HG03108 (cell line): ENCODE data around the gene PTPRG.

Experiments
- ATAC-seq: cut with Tn5 transposase; IDR thresholded peaks from one replicate; pipeline ENCODE4 v1.9.1; 2021; ENCODE audit warnings: moderate library complexity; ENCODE audit not compliant: unreplicated experiment

Gene PTPRG

DNA sequence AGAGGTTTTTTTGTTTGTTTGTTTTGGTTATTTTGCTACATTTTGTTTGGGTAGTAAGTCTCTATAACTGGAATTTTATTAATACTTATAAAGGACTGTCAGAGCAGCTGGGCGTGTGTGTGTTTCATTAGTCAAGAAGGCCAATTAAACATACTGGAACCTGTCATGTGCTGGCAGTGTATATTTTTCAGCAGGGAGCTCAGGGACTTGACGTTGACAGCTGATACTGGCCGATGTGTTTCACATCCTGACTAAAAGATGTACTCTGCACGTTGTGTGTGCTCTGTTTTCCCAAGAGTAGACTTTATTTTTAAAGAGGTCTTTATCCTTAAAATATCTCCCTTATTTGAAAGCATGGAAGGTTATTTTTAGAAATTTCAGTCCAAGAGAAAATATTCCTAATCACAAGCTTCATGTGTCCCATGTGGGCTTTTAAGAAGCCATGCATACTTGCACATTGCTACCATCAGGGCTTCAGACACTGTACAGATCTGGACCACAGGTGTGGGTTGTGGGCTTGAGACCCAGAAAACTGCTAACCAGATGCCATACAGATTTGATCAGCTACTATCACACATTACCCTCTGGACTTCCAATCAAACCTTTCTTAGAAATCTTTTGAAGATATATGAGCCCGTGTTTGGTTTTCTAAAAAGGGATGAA, 676.0 kb downstream of the PTPRG start:
- ATAC-seq, result no peak

DNA sequence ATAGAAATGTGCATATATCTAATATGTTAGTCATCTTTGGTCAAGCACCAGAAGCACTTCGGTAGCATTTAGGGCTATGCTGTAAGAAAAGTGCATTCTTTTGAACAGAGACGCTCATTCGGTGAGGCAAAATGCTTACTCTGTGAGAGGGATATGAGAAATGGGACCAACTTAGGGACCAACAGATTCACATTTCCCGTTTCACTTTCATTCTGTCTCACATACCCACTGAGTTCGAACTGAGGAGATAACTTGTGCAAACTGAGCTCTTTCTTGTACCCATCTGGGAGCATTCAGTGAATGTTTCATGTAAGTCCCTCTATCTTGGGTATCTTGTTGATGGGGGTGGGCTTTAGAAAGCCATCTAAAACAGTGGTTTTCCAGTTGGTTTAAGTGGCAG, 676.6 kb downstream of the PTPRG start:
- ATAC-seq, result no peak

DNA sequence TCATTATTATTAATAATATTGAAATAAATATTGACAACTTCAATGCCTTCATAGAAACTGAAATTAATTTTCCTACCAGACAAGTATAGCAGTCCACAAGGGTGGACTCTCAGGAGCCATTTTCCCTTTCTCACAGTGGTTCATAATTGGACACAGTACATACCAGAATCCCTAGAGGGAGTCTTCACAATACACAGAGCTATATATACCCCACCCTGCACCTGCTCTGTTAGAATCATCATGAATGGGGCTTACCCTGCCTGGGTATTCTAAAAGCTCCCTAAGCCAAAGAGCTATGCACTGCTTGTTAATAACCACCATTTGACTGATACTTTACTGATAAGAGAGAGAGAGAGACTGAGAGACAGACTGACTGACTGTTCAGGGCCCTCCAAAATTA, 677.1 kb downstream of the PTPRG start:
- ATAC-seq, result no peak

DNA sequence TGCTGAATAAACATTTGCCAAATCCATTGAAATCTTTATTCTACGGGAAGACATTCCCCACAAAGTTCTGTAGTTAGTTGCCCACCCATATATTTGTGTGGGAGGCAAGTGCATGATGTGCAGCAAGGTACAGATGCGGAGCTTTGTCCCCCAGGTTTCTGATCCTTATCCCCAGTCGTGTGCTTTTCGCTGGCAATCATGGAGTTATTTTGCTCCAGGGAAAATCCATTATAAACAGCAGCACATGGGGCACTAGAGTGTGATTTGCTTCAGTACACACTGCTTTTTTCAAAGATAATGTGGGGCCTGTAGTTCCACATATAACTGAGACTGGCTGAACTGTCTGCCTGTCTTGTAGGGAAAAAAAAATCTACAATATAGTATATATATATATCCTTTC, 679.9 kb downstream of the PTPRG start:
- ATAC-seq, result no peak

DNA sequence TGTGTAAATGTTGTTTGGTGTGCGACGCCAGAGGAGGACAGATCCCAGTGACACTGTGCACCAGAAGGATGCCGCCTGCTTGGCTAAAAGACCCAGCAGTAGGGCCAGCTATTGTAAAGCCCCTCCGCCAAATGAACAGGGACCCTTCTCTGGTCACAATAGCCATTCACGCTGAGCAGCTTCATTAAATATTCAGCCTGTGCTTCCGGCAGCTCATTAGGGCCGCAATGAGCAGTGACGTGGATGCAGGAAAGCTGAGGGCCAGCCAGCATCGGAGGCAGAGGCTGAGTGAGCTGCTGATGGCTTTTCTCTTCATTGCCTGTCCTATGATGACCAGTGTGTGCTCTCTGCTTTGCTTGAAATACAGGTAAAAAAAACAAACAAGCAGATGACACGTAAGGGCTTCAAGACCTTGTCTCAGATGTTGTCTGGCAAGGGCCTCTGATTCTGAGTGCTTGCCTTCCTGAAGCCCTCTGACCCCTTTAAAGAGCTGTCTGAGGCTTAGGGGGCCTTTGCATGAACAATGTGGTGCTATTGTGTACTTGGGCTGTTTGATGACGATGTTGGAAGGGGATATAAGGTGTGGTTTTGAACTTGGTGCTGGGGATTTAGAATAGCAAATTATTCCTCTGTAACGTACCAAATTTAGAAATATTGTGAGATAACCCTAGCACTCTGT, 681.6 kb downstream of the PTPRG start:
- ATAC-seq, result no peak

DNA sequence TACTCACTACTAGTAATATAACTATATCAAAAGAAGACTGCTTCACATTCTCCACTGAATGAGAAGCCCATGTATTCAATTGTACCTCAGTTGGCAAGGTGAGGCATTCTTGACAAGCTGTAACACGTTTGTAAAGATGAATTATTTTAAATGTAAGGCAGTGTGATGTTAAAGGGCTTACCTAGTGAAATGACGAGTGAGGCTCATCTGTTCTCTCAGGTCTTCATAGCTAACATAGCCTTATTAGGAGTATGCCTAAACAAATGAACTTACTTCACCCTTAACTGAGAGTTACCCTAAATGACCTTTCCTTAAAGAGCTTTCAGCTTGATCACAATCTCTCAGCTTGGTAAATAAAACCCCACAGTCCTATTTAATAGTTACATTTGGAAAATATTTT, 684.7 kb downstream of the PTPRG start:
- ATAC-seq, result no peak

DNA sequence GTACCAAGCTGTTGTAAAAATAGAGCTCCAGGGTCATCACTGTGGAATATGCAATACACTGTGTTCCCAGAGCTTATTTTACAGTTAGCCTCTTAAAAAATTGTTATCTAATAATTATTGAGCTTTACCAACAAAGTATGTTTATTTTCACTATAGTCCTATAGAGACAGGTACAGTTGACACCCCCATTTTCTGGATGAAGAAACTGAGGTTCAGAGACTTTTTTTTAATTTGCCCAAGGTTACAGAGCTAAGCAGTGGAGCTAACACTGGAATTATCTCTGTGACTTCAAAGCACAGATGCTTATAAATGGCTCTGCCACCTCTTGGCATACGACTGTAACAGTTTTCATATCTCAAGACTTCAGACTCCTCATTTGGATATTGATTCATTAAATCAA, 685.6 kb downstream of the PTPRG start:
- ATAC-seq, result no peak

DNA sequence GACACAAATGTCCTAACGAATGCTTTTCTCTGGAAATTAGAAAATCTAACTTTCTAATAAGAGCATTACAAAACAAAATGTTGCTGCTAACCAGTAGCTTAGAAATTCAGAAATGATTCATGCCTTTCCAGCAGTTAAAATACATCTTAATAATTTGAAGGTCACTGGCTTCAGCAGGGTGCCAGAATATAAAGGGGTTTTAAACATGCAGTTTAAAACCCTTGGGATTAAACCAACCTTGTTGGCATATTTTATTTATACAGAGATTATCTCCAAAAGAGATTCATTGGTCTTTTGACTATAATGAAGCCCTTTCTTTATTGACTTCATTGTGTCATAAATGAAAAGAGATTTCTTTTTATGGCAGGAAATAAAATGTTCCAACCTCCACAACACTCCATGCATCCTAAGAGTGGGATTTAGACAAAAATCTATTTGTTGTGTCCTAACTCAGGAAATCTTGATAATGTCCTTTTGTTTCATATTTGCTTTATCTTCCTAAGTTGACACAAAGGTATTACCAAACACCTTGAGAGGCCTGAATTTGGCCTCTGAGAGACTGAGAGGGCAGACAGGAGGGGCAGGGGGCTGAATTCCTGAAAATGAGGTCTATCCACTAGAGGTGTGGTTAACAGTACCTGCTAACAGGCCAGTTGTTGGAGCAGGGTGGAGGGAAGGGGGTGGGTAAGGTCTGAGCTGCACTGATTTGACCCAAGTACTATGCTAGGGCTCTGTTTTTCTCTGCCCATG, 687.5 kb downstream of the PTPRG start:
- ATAC-seq, result no peak

DNA sequence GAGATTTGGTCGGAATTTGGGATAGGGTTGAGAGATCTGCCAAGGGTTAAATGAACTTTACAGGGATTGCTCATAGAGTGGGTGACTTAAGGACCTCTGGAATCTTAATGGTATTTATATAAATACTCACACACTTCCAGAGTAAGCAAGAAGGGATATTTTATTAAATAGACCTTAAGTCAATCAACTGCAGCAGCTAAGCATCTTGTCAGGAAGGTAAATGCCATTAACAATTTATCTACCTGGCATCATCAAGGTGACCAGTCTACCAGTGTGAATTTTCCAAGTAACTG, 688.1 kb downstream of the PTPRG start:
- no peak for ATAC-seq

DNA sequence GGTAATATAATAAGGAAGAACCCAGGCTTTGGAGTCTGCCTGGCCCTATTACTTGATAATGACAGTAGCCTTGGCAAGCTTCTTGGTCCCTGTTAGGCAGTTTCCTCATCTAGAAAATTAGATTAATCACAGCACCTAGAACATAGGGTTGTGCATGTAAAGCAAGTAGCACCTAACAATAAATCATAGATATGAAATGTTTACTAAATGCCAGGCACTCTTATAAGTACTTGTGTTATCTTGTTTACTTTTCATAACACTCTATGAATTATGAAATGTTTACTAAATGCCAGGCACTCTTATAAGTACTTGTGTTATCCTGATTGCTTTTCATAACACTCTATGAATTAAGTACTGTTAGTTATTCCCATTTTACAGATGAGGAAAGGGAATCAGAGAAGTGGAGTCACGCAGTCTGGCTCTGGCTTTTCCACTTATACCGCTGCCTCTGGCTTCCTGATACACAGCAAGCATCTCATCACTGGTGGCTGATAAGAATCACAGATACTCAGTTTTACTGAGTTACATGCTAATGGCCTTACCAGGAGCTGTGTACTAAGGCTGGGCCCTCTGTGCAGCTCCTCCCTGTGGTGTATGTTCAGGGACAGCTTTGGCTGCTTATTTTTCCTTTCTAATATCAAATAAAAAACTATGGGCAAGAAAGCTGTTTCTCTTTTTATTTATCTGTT, 688.6 kb downstream of the PTPRG start:
- no peak for ATAC-seq

DNA sequence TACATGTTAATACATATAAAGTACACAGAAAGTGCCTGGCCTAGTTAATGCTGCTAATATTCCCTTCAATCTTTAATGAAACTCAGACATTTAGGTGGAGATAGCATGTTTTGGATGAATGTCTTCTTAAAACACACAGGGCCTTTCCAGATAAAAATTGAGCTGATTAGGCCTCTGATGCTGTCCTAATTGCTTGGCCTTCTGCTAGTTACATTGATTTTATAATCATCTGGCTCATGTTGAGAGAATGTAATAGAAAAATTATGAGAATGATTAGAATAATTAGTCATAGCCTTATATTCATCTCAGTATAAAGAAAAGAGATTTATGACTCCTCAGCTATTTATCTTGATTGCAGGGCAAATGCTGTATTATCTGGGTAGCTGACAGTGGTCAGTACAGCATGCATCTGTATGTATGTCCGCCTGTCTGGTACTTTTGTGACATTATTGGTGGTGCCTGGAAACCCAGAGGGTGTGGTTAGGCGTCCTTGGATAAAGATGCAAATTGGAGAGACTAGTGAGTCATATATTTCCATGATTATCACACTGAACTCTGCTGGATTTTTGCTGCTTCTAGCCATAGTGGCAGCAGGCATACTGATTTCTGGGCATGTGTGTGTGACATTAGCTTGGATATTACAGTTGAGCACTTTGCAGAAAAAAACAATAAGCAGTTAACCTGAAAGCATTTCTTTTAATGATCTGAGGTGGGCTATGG, 691.2 kb downstream of the PTPRG start:
- ATAC-seq, result no peak

DNA sequence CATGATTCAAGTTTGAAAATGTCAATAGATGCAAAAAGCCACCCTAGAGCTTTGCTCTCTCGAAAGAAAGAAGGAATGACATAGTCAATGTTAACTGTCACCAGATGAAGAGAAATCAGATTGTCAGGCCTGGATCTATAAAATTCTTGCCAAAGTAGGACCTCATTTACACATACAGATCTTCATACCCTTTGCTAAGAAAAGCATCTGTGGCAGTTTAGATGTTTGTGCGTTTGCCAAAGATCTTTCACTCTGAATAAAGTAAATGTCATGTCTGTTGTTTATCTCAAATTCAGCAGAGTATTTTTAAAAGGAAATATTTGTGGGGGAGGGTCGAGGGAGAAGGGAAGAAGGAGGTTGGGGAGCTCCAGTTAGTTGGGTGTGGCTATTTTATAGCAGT, 692.6 kb downstream of the PTPRG start:
- ATAC-seq, result no peak

DNA sequence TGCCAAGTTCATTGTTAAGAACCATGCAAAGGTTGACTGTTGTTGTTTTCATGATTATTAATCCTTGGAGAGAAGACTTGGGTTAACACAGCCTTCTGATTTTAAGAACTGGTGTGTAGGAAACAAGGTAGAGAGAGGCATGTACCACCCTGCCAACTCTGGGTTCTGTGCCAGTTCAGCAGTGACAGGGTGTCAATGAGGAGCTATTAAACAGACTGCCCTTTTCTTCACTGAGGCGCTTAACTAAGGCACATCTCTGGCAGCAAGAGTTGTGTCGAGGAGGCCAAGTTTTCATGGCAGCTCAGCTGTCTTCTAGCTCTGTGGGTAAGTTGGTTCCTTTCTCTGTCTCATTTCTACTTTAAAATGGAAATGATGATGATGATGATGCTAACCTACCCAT, 694.4 kb downstream of the PTPRG start:
- no peak for ATAC-seq

DNA sequence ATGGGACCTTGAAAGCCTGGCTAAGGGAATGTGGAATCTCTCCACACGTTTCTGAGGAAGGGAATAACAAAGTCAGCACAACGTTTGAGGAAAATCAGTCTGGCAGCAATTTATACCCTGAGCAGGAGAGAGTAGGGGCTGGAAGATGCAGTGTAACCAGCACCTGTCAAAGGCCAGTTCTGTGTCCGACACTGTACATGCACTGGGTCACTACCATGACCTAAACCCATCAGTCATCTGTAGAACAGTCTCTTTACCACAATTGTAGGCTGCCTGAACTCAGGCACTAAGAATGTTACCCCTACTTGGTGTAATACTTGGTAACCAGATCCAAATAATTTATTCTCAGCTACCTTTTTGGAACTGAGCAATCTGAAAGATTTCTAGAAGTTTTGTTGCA, 698.6 kb downstream of the PTPRG start:
- ATAC-seq, result no peak

DNA sequence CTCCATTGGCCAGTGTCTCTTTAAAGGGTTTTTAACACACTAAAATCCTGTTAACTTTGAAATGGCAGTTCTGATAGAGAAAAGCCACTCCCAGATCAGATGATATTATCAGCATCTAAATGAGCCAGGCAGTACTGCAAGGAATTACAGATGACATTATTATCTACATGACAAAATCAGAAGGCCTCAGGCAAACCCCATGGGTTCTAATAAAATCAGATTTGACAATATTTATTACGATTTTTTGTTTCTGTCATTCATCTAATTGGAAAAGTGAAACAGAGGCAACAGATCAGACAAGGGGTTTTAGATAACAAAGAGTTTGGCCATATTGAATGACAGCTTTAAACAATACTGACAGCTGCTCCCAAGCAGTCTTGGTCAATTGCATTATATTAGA, 699.3 kb downstream of the PTPRG start:
- no peak for ATAC-seq

DNA sequence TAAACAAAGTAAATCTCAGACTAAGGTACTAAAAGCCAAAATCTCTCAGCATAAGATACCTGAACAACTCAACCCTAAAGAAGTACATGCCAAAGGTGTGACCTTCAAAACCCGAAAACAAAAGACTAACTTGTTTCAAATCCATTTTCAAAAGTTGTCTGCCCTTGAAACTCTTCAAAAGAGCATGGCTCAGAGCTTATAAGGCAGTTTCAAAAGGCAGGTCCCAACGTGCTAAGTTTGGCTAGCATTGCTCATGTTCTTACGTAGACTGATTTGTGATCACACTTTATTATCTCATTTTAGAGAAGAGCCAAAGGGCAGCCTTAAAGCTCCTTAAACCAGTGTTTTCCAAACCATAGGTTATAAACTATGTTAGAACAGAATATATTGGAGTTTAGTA, 699.8 kb downstream of the PTPRG start:
- ATAC-seq, result no peak

DNA sequence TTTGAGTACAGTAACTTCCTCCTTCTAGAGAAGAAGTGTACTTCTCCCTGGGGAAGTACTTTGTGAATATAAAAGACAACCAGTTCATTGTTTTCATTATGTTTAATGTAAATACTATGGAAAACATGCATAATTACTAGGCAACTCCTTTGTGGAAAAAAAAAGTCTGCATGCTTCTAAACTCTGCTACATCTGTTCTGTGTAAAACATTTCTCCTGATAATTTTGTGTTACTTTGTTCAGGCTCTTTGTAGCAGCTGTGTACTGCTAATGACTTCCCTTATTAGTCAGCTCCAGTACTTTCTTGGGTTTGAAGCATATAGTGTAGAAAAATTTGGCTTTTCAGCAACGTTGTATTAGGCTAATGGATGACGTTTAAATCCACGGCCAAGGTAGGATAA, 700.4 kb downstream of the PTPRG start:
- no peak for ATAC-seq

DNA sequence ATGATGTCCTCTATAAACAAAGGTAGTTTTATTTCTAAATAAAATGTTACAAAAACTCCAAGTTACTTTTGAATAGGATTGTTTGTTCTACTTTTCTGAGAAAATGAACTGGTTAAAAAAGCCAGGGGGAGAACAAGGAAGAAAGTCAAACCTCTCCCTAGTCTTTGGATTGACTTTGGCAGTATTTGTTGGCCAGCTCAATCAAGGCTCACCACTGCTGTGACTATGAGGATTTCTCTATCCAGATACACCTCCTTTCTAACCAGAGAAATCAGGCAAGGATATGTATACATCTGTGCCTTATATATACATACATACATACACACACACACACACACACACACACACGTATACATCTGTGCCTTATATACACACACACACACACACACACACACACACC, 704.2 kb downstream of the PTPRG start:
- ATAC-seq, result no peak

DNA sequence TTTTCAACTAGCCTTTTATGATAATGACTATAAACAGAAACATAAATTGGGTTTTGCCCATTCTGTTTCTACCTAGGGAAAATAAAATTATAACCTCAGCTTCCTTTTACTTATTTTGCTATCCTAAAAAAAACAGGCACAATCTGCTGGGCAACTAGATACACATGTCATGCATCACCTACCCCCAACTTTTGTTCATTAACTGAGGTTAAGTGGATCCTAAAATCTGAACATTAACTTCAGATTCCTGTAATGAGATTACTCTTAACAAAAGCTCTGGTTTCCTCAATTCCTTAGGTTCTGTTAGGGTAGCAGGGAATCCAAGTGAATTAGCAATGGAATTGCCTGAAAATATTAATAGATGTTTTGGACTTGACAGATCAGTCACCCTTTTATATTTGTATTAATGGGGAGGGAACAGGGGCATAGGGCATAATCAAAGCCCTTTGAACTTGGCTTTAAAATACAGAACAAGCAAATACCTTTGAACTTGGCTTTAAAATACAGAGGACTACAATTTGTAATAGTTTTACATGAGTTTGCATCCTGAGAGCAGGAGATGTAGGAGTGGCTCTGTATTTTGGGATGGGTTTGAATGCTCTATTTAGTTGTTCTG, 705.4 kb downstream of the PTPRG start:
- ATAC-seq, result no peak

DNA sequence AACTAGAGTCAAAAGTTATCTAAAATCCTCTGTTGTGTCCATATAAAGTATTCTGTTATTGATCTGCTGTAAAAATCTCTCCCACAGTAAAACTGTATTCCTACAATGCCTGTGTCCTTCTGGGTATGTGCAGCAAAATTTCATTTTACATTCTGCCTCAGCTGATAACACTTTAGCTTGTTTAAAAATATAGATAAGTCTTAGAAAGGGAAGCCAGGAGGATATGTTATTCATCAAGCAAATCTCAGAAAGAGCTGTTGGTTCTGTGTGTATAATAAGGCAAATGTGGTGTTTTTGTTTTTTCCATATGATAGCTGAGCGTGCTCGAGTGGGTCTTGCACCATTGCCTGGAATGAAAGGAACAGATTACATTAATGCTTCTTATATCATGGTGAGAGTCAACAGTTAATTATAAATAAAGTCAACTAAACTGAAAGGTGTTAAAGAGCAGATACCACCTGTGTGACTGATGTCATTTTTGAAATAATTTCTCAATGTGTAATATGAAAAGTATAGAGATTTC, 715.3 kb downstream of the PTPRG start:
- ATAC-seq, result no peak

DNA sequence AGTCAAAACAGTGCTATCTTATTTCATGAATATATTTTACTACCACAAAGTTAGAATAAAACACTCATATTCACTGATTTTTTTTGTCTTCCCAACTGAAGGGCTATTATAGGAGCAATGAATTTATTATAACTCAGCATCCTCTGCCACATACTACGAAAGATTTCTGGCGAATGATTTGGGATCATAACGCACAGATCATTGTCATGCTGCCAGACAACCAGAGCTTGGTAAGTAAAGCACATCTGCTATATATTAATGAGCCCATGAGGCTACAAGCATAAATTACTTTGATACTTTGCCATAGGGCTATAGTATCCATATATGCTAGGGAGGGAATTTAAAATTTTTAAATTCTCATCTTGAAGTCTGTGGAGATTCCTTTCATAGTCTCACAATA, 716.1 kb downstream of the PTPRG start:
- ATAC-seq, result no peak
